ENCODE measurements around the gene FDXR.

DNA sequence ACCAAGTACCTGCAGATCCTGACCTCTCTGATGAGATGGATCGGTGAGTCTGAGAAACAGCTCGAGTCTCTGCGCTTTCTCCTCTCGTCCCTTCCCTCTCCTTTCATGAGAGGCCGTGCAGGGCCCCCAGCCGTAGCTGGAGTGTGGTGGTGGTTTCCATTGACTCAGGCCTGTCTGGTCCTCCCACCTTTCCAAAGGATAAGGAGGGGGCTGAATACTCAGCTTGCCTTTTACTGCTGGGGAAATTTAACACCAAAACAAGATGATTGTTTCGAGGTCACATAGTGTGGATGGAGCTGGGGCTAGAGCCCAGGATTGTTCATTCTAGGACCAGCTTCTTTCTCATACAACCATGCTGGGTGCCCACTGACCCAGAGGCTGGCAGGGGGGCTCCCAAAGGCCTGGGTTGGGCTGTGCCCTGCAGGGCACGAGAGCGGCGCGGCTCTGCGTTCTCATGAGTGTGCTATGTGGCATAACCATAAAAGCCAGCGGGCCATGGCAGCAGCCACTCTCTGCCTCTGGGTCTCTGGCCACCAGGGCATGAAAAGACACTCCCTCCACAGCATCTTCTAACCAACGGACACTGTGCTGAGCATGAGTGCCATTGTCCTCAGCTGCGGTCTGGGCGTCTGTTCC, 52.9 kb downstream of the FDXR start:
- TF ChIP-seq EZH2 (IDR thresholded peaks at IDR 0.05) (no peak), POLR2AphosphoS5 (IDR thresholded peaks at IDR 0.05; ENCODE audit: borderline replicate concordance, low read depth, low read length) (no peak), FOXP2 (optimal IDR thresholded peaks at IDR 0.05; ENCODE audit: control extremely low read depth, extremely low read length, insufficient read depth) (no peak)
